MM.1S (cell line): ENCODE measurements around the gene KLHL2.

Experiments
- DNase-seq: peaks from one replicate; pipeline ENCODE4 v3.0.0-alpha.2; 2015
- H2AFZ ChIP-seq: fragments of 300-600 bp; sonication (generic); 2 replicates; pipeline ENCODE4 v1.6.0; 2016; ENCODE audit warnings: antibody characterized with exemption, low read length
- H3F3A ChIP-seq: fragments of 300-600 bp; sonication (generic); 2 replicates; pipeline ENCODE4 v1.6.1; 2016; ENCODE audit warnings: mild to moderate bottlenecking, antibody characterized with exemption, low read length, moderate library complexity, mixed read lengths; ENCODE audit not compliant: insufficient read depth
- H3K27ac ChIP-seq: fragments of 300-600 bp; sonication (generic); 2 replicates; pipeline ENCODE4 v1.5.1; 2016; ENCODE audit warnings: mild to moderate bottlenecking, low read length
- H3K27me3 ChIP-seq: fragments of 300-600 bp; sonication (generic); replicated peaks from 2 replicates; pipeline ENCODE4 v1.6.0; 2016; ENCODE audit warnings: low read length; ENCODE audit not compliant: insufficient read depth
- H3K36me3 ChIP-seq: fragments of 300-600 bp; sonication (generic); replicated peaks from 2 replicates; pipeline ENCODE4 v1.6.1; 2016; ENCODE audit warnings: mild to moderate bottlenecking, low read length, mixed read lengths; ENCODE audit not compliant: insufficient read depth
- H3K4me1 ChIP-seq: fragments of 300-600 bp; sonication (generic); 2 replicates; pipeline ENCODE4 v1.6.1; 2016; ENCODE audit warnings: low read length, mixed read lengths
- H3K4me2 ChIP-seq: fragments of 300-600 bp; sonication (generic); 2 replicates; pipeline ENCODE4 v1.6.0; 2016; ENCODE audit warnings: low read depth, low read length
- H3K4me3 ChIP-seq: fragments of 300-600 bp; sonication (generic); 2 replicates; pipeline ENCODE4 v1.5.1; 2016; ENCODE audit warnings: low read length, mixed read lengths
- H3K79me2 ChIP-seq: fragments of 300-600 bp; sonication (generic); 2 replicates; pipeline ENCODE4 v1.6.1; 2016; ENCODE audit warnings: mixed run types, low read length, mixed read lengths
- H3K9ac ChIP-seq: fragments of 300-600 bp; sonication (generic); 2 replicates; pipeline ENCODE4 v1.6.1; 2016; ENCODE audit warnings: low read length, mixed read lengths
- H3K9me2 ChIP-seq: fragments of 300-600 bp; sonication (generic); replicated peaks from 2 replicates; pipeline ENCODE4 v1.6.1; 2016; ENCODE audit warnings: mild to moderate bottlenecking, low read length, mixed read lengths; ENCODE audit not compliant: insufficient read depth
- H3K9me3 ChIP-seq: fragments of 300-600 bp; sonication (generic); replicated peaks from 2 replicates; pipeline ENCODE4 v1.6.1; 2016; ENCODE audit warnings: mild to moderate bottlenecking, low read length, mixed read lengths; ENCODE audit not compliant: insufficient read depth
- H4K20me1 ChIP-seq: fragments of 300-600 bp; sonication (generic); 2 replicates; pipeline ENCODE4 v1.6.1; 2016; ENCODE audit warnings: mild to moderate bottlenecking, low read length, moderate library complexity, mixed read lengths; ENCODE audit not compliant: insufficient read depth
- EZH2 ChIP-seq: fragments of 300-600 bp; sonication (generic); optimal IDR thresholded peaks from 2 replicates; pipeline ENCODE3; 2017; ENCODE audit warnings: low read depth, mild to moderate bottlenecking, antibody characterized with exemption, low read length, mixed read lengths
- EZH2phosphoT487 ChIP-seq: fragments of 300-600 bp; sonication (generic); IDR thresholded peaks from 2 replicates; pipeline ENCODE4 v1.6.1; 2018; ENCODE audit warnings: antibody characterized with exemption, low read length
- TF ChIP-seq, protein P1 (sequence below): fragments of 300-600 bp; sonication (generic); IDR thresholded peaks from 2 replicates; pipeline ENCODE4 v1.5.1; 2016; ENCODE audit warnings: antibody characterized with exemption, low read length, mixed read lengths

The KLHL2 gene

DNA sequence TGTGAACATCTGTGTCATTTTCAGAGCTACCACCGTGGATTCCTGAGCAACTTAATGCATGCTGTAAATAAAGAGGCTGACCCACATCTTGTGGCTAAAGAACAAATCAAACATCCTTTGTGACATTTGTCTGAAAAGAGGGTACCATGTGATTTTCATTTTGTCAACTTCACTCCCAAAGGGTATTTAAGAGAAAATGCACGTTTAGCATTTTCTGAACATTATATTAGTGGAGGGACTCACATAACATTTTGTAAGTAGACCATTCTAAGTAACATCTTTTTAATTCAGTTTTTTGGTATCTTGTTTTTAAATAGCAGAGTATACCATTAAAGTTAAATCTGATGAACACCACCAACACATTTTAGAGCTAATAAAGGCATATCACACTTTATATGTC, 154.4 kb downstream of the KLHL2 start:
- Histone ChIP-seq H3K4me2 (no peak overlapping the region), H3K79me2 (no peaks in the 10 kb centered on the region), H3K4me1 (no peaks in the 10 kb centered on the region), H3K36me3 (no peaks in the 10 kb centered on the region), H3K27me3 (no peaks in the 10 kb centered on the region), H3K9me3 (no peaks in the 10 kb centered on the region), H2AFZ (no peak overlapping the region), H3K27ac (no peak overlapping the region), H3F3A (no peaks in the 10 kb centered on the region), H3K4me3 (no peak overlapping the region), H3K9me2 (no peaks in the 10 kb centered on the region), H3K9ac (no peak overlapping the region), H4K20me1 (no peaks in the 10 kb centered on the region)
- TF ChIP-seq EZH2 = no peak
- TF ChIP-seq EZH2phosphoT487 = no peak
- TF ChIP-seq, protein P1, sequence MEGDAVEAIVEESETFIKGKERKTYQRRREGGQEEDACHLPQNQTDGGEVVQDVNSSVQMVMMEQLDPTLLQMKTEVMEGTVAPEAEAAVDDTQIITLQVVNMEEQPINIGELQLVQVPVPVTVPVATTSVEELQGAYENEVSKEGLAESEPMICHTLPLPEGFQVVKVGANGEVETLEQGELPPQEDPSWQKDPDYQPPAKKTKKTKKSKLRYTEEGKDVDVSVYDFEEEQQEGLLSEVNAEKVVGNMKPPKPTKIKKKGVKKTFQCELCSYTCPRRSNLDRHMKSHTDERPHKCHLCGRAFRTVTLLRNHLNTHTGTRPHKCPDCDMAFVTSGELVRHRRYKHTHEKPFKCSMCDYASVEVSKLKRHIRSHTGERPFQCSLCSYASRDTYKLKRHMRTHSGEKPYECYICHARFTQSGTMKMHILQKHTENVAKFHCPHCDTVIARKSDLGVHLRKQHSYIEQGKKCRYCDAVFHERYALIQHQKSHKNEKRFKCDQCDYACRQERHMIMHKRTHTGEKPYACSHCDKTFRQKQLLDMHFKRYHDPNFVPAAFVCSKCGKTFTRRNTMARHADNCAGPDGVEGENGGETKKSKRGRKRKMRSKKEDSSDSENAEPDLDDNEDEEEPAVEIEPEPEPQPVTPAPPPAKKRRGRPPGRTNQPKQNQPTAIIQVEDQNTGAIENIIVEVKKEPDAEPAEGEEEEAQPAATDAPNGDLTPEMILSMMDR = no peak
- DNase-seq = no peak

DNA sequence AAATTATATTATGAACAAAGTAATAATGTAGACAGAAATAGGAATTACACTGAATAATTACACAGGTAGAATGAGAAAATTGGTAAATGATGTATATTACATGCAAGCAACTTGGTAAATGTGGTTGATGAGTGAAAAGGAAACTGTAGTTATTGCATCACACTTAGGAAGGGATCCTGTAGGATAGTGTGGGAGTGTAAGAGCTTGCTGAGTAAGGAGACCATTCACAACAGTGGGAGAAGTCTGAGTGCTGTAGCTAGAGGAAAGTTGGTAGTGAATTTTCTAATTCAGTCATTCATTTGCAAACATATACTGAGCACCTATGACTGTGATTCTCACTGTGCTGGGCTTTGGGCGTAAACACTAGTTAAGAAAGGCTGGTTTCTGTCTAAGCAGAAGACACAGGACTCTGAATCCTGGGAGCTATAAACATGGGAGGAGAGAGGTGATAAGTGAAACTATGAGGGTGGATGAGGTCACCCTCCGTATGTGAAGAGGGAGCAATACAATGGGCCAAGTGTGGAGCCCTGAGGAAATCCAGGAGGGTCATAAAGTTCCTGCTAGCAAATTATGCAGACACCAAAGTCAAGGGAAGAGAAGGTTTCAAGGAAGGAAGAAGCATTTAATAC, 157.2 kb downstream of the KLHL2 start:
- Histone ChIP-seq H3K36me3 (no peaks in the 10 kb centered on the region), H3F3A (no peaks in the 10 kb centered on the region), H3K27ac (no peak overlapping the region), H3K9me3 (no peaks in the 10 kb centered on the region), H3K4me3 (no peak overlapping the region), H3K27me3 (no peaks in the 10 kb centered on the region), H3K9ac (no peak overlapping the region), H3K79me2 (no peaks in the 10 kb centered on the region), H4K20me1 (no peaks in the 10 kb centered on the region), H2AFZ (no peak overlapping the region), H3K4me1 (no peaks in the 10 kb centered on the region), H3K9me2 (no peaks in the 10 kb centered on the region), H3K4me2 (no peak overlapping the region)
- no peak for DNase-seq
- TF ChIP-seq EZH2phosphoT487 = no peak
- TF ChIP-seq, protein P1 = no peak
- no peak for TF ChIP-seq EZH2

DNA sequence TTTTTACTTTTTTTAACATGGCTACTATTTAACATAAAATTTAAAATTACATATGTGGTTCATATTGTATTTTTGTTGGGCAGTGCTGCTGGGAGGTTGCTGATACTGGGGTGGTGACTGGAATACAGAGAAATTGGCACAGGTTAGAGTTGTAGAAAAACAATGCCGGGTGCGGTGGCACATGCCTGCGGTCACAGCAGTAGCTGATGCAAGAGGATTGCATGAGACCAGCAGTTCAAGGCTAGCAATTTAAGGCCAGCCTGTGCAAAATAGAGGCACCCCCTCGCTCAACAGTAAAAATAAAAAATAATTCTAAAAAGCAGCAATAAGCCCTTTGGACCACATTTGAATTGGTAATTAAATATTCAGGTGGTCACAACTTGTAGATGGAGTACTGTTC, 159.7 kb downstream of the KLHL2 start:
- H3F3A ChIP-seq = no peaks in the 10 kb centered on the region
- no peaks in the 10 kb centered on the region for H3K9me3 ChIP-seq
- no peaks in the 10 kb centered on the region for H3K9me2 ChIP-seq
- no peak overlapping the region for H3K4me2 ChIP-seq
- no peak overlapping the region for H3K27ac ChIP-seq
- H4K20me1 ChIP-seq = no peaks in the 10 kb centered on the region
- H3K4me1 ChIP-seq = no peaks in the 10 kb centered on the region
- no peak overlapping the region for H3K4me3 ChIP-seq
- H3K79me2 ChIP-seq = no peaks in the 10 kb centered on the region
- no peak overlapping the region for H2AFZ ChIP-seq
- TF ChIP-seq, protein P1 = no peak
- no peak for TF ChIP-seq EZH2phosphoT487
- TF ChIP-seq EZH2 = no peak
- no peaks in the 10 kb centered on the region for H3K27me3 ChIP-seq
- no peak for DNase-seq
- H3K9ac ChIP-seq = no peak overlapping the region
- no peaks in the 10 kb centered on the region for H3K36me3 ChIP-seq
